ENCODE results near the gene SCN5A. TPM values are rescaled to one million over a fixed set of nuclear protein-coding genes. Genes with fewer than 3 reads are reported as not detected.

SCN5A gene
- total and polyA plus RNA-seq, 2 of the 8 experiments (the other 6 are each of a cell fraction or from before 2014, with no cell fraction given), result 4.8 to 11.4 TPM

DNA sequence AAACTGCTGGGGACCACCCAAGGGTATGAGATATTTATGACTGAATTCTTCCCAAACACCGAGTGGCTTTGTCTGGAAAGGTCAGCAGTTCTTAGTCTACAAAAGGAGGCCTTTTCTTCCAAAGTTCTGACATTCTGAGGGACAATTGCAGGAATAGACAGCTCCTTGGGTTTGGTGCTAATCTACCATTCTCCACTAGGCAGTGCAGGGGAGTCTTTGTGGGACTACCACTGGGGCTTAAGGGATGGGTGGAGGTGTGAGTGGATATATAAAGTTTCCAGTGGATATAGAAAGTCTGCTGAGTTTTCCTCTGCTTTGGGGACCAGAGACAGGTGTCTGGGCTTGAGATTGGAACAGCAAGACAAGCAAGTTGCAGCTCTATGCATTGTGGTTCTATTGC is 90.6 kb downstream of the SCN5A start:
- Histone ChIP-seq H2BK15ac (ENCODE audit: low read length) (no peak overlapping the region), H3K36me3 (ENCODE audit: control insufficient read depth in 2 of 4, insufficient read depth in 4 of 4, low read length in 3 of 4) (peaks cover 0 to 3% (median 0%) of the 10 kb centered on the region in 4 experiments; a peak in 2 of 8 replicates), H2BK5ac (ENCODE audit: low read depth, low read length) (no peak overlapping the region), H3K27me3 (replicated peaks in 1 of 4; ENCODE audit: control insufficient read depth in 3 of 4, extremely low read depth in 1 of 4, insufficient read depth in 3 of 4, low read length in 3 of 4) (no peaks in the 10 kb centered on the region), H3K14ac (ENCODE audit: insufficient read length) (no peak overlapping the region), H3K4ac (replicated peaks; ENCODE audit: insufficient read length, low read depth, low read length) (no peak overlapping the region), H4K5ac (ENCODE audit: insufficient read length, low read depth, low read length) (no peak overlapping the region), H2AFZ (ENCODE audit: low read length) (no peak overlapping the region), H2BK20ac (ENCODE audit: low read length) (no peak overlapping the region), H3K9ac (replicated peaks in 1 of 4; ENCODE audit: extremely low read depth in 1 of 4, low read depth in 3 of 4, low read length in 3 of 4) (no peak overlapping the region), H3K56ac (replicated peaks; ENCODE audit: insufficient read length, low read depth, low read length) (no peak overlapping the region), H3K27ac (ENCODE audit: low read depth, low read length) (no peak overlapping the region), H3K23ac (ENCODE audit: insufficient read length) (no peak overlapping the region), H3K4me2 (ENCODE audit: insufficient read depth in 1 of 2, low read depth in 2 of 2, low read length in 2 of 2) (no peak overlapping the region), H3K23me2 (ENCODE audit: low read depth, low read length) (no peaks in the 10 kb centered on the region), H3K4me3 (ENCODE audit: extremely low read depth in 1 of 4, insufficient read depth in 2 of 4, low read depth in 3 of 4, low read length in 4 of 4) (no peak overlapping the region), H3K9me3 (ENCODE audit: insufficient read depth in 2 of 2, low read depth in 1 of 2, low read length in 1 of 2) (no peaks in the 10 kb centered on the region), H4K20me1 (replicated peaks in 1 of 2; ENCODE audit: control insufficient read depth in 1 of 2, insufficient read depth in 2 of 2, low read length in 2 of 2) (no peaks in the 10 kb centered on the region), H2AK5ac (ENCODE audit: low read depth, low read length) (no peak overlapping the region), H3K4me1 (replicated peaks in 1 of 4; ENCODE audit: control insufficient read depth in 3 of 4, insufficient read depth in 4 of 4, low read length in 3 of 4) (no peaks in the 10 kb centered on the region), H3K18ac (ENCODE audit: extremely low read depth, low read length) (no peak overlapping the region), H3K79me2 (ENCODE audit: control insufficient read depth in 1 of 2, insufficient read depth in 2 of 2, low read length in 2 of 2) (no peaks in the 10 kb centered on the region), H2BK120ac (replicated peaks; ENCODE audit: low read depth, low read length) (no peak overlapping the region), H3K79me1 (ENCODE audit: low read depth, low read length) (no peaks in the 10 kb centered on the region), H4K91ac (replicated peaks; ENCODE audit: insufficient read length, low read length) (no peak overlapping the region), H4K8ac (ENCODE audit: extremely low read depth, insufficient read depth, low read length) (no peak overlapping the region), H2BK12ac (ENCODE audit: low read depth, low read length) (no peak overlapping the region)
- no peak for FAIRE-seq
- CTCF ChIA-PET (ENCODE audit: partially characterized antibody), result interaction anchor here (0.5 to 4.1 kb wide), 16 partner anchors 11 to 938 kb away, joined by 3 to 16 read pairs (median 5); no protein-coding TSS in a partner anchor
- WGBS, 2 experiments (ENCODE audit: extremely low coverage in 1 of 2, insufficient coverage in 1 of 2, insufficient read length in 1 of 2, insufficient replicate concordance in 2 of 2, low coverage in 1 of 2, low lambda C conversion rate in 2 of 2, missing lambda C conversion rate in 1 of 2), result 100% methylated on average over 1 of the region's 1 CpG; no CpG with 5 or more reads in 1 of the 2 experiments
- no peak for DNase-seq (ENCODE audit: low read depth in 1 of 2, low spot score in 2 of 2)
- POLR2A ChIA-PET (ENCODE audit: partially characterized antibody), result interaction anchor here (0.9 kb wide), 1 partner anchor 11 kb away, joined by 3 read pairs; no protein-coding TSS in a partner anchor
- TF ChIP-seq POLR2A (IDR thresholded peaks at IDR 0.05; ENCODE audit: control extremely low read depth in 1 of 2, low read depth in 2 of 2, low read length in 2 of 2) (no peak), NRF1 (IDR thresholded peaks at IDR 0.05; ENCODE audit: low read depth, low read length) (no peak), MAFK (IDR thresholded peaks at IDR 0.05; ENCODE audit: low read depth, low read length) (no peak), EGR1 (IDR thresholded peaks at IDR 0.05; ENCODE audit: borderline replicate concordance, low read depth, low read length) (no peak), CHD1 (IDR thresholded peaks at IDR 0.05; ENCODE audit: low read depth, low read length) (no peak), RAD21 (IDR thresholded peaks at IDR 0.05 in 1 of 2, conservative IDR thresholded peaks at IDR 0.05 in 1 of 2; ENCODE audit: low read depth in 2 of 2, low read length in 2 of 2) (no peak), POU5F1 (IDR thresholded peaks at IDR 0.05; ENCODE audit: low read depth, low read length) (no peak), SIX5 (IDR thresholded peaks at IDR 0.05; ENCODE audit: low read depth, low read length) (no peak), KDM5A (IDR thresholded peaks at IDR 0.05; ENCODE audit: low read length) (no peak), CHD2 (IDR thresholded peaks at IDR 0.05; ENCODE audit: low read length) (no peak), TAF7 (optimal IDR thresholded peaks at IDR 0.05; ENCODE audit: borderline replicate concordance, low read depth, low read length) (no peak)
- TF ChIP-seq, protein P1, sequence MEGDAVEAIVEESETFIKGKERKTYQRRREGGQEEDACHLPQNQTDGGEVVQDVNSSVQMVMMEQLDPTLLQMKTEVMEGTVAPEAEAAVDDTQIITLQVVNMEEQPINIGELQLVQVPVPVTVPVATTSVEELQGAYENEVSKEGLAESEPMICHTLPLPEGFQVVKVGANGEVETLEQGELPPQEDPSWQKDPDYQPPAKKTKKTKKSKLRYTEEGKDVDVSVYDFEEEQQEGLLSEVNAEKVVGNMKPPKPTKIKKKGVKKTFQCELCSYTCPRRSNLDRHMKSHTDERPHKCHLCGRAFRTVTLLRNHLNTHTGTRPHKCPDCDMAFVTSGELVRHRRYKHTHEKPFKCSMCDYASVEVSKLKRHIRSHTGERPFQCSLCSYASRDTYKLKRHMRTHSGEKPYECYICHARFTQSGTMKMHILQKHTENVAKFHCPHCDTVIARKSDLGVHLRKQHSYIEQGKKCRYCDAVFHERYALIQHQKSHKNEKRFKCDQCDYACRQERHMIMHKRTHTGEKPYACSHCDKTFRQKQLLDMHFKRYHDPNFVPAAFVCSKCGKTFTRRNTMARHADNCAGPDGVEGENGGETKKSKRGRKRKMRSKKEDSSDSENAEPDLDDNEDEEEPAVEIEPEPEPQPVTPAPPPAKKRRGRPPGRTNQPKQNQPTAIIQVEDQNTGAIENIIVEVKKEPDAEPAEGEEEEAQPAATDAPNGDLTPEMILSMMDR (IDR thresholded peaks at IDR 0.05; ENCODE audit: control extremely low read depth in 1 of 3, insufficient read depth in 1 of 3, low read depth in 1 of 3, low read length in 3 of 3), result no peak
